Suprapubic skin (tissue), 4 donors: ENCODE results near the gene STEAP1B.

Experiments
- EP300 ChIP-seq: sonication (generic); formaldehyde crosslinking; IDR thresholded peaks from one replicate; pipeline ENCODE4 v1.6.1; 2017; ENCODE audit warnings: antibody characterized with exemption
- POLR2A ChIP-seq, 2 donors: fragments of 450-650 bp; IDR thresholded peaks; one replicate each; pipeline ENCODE4 v1.6.1; 2017; ENCODE audit warnings: antibody characterized with exemption in 2 of 2, mild to moderate bottlenecking in 2 of 2, moderate library complexity in 2 of 2
- POLR2AphosphoS5 ChIP-seq, 3 donors: sonication (generic); formaldehyde crosslinking; IDR thresholded peaks; one replicate each; pipeline ENCODE4 v1.6.1; 2017; ENCODE audit warnings: antibody characterized with exemption in 3 of 3
- TF ChIP-seq, protein P1 (sequence below), 2 donors: fragments of 200-600 bp in 1 of 2; fragments of 450-650 bp in 1 of 2; sonication (generic) in 1 of 2; IDR thresholded peaks; one replicate each; pipeline ENCODE4 v1.5.1; 2016 to 2019; ENCODE audit warnings: antibody characterized with exemption in 2 of 2, mild to moderate bottlenecking in 1 of 2, moderate library complexity in 1 of 2

DNA sequence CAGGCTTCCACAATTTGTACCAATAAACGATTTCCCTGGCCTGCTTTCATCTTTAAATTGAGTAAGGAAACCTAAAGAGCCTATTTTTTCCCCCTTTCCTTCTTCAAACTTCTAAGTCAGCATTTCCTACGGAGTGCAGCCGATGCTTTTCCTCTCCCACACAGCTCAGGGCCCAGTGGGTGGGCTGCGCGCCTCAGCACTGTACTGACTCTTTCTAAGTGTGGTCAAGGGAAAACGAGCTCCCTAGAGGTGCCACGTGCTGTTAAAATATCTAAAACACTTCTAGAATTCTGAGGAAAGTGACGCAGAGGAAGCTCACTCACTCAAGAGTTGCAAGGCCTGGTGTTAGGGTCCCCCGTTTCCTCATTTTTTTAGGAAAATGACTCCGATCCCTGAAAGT is 29.0 kb downstream of the STEAP1B start:
- TF ChIP-seq, protein P1, sequence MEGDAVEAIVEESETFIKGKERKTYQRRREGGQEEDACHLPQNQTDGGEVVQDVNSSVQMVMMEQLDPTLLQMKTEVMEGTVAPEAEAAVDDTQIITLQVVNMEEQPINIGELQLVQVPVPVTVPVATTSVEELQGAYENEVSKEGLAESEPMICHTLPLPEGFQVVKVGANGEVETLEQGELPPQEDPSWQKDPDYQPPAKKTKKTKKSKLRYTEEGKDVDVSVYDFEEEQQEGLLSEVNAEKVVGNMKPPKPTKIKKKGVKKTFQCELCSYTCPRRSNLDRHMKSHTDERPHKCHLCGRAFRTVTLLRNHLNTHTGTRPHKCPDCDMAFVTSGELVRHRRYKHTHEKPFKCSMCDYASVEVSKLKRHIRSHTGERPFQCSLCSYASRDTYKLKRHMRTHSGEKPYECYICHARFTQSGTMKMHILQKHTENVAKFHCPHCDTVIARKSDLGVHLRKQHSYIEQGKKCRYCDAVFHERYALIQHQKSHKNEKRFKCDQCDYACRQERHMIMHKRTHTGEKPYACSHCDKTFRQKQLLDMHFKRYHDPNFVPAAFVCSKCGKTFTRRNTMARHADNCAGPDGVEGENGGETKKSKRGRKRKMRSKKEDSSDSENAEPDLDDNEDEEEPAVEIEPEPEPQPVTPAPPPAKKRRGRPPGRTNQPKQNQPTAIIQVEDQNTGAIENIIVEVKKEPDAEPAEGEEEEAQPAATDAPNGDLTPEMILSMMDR (IDR thresholded peaks at IDR 0.05): no peak
- TF ChIP-seq EP300 (no peak), POLR2A (IDR thresholded peaks at IDR 0.05) (no peak), POLR2AphosphoS5 (IDR thresholded peaks at IDR 0.05) (no peak)
